Neural cell (in vitro differentiated cells): ENCODE data around the gene ABCA13. TPM values are rescaled to one million over a fixed set of nuclear protein-coding genes. Genes with fewer than 3 reads are reported as not detected.

Experiments
- H2AFZ ChIP-seq: fragments of 200-600, 300-800 bp; sonication (generic), shearing (Covaris generic); 2 replicates; pipeline ENCODE4 v1.6.0; 2014; ENCODE audit warnings: low read depth, mild to moderate bottlenecking, antibody characterized with exemption, low read length, moderate library complexity
- H3F3A ChIP-seq: fragments of 200-600 bp; shearing (Covaris generic); 2 replicates; pipeline ENCODE4 v1.6.1; 2016; ENCODE audit warnings: mild to moderate bottlenecking, moderate library complexity, mixed read lengths, antibody characterized with exemption, low read length; ENCODE audit not compliant: insufficient read depth, poor library complexity, severe bottlenecking
- H3K27ac ChIP-seq: fragments of 200-600, 300-800 bp; sonication (generic), shearing (Covaris generic); 2 replicates; pipeline ENCODE4 v1.5.1; 2014; ENCODE audit warnings: mild to moderate bottlenecking, low read length, moderate library complexity
- H3K27me3 ChIP-seq: fragments of 300-800, 200-600 bp; sonication (generic), shearing (Covaris generic); 2 replicates; pipeline ENCODE4 v1.6.0; 2014; ENCODE audit warnings: mild to moderate bottlenecking, low read depth, low read length, moderate library complexity; ENCODE audit not compliant: insufficient read depth
- H3K36me3 ChIP-seq: fragments of 300-800, 200-600 bp; sonication (generic), shearing (Covaris generic); 2 replicates; pipeline ENCODE4 v1.5.1; 2014; ENCODE audit warnings: mild to moderate bottlenecking, antibody characterized with exemption, low read length, moderate library complexity; ENCODE audit not compliant: insufficient read depth
- H3K4me2 ChIP-seq: fragments of 300-800, 200-600 bp; sonication (generic), shearing (Covaris generic); 2 replicates; pipeline ENCODE4 v1.6.0; 2014; ENCODE audit warnings: mild to moderate bottlenecking, low read length
- H3K4me3 ChIP-seq: fragments of 300-800, 200-600 bp; sonication (generic), shearing (Covaris generic); 2 replicates; pipeline ENCODE4 v1.5.1; 2014; ENCODE audit warnings: mild to moderate bottlenecking, low read length, moderate library complexity
- H3K79me2 ChIP-seq: fragments of 200-600 bp; shearing (Covaris generic); replicated peaks from 2 replicates; pipeline ENCODE4 v1.6.0; 2014; ENCODE audit warnings: mild to moderate bottlenecking, low read length, moderate library complexity; ENCODE audit not compliant: insufficient read depth
- H3K9ac ChIP-seq: fragments of 300-800, 200-600 bp; sonication (generic), shearing (Covaris generic); 2 replicates; pipeline ENCODE4 v1.6.1; 2016; ENCODE audit warnings: mild to moderate bottlenecking, low read length, mixed read lengths
- H3K9me2 ChIP-seq: fragments of 200-600 bp; shearing (Covaris generic); 2 replicates; pipeline ENCODE4 v1.6.1; 2016; ENCODE audit warnings: mild to moderate bottlenecking, low read length, mixed read lengths; ENCODE audit not compliant: insufficient read depth
- H3K9me3 ChIP-seq: fragments of 200-600, 300-800 bp; sonication (generic), shearing (Covaris generic); 2 replicates; pipeline ENCODE4 v1.6.1; 2016; ENCODE audit warnings: mild to moderate bottlenecking, mixed run types, low read length, moderate library complexity, mixed read lengths
- H4K20me1 ChIP-seq: fragments of 200-600 bp; shearing (Covaris generic); 2 replicates; pipeline ENCODE4 v1.6.1; 2016; ENCODE audit warnings: mild to moderate bottlenecking, mixed run types; ENCODE audit not compliant: insufficient read depth
- CTCF ChIP-seq: fragments of 450-650 bp; IDR thresholded peaks from 2 replicates; pipeline ENCODE4 v1.5.1; 2014; ENCODE audit warnings: antibody characterized with exemption, mild to moderate bottlenecking, moderate library complexity; ENCODE audit not compliant: poor library complexity, severe bottlenecking
- EP300 ChIP-seq: fragments of 450-650 bp; conservative IDR thresholded peaks from 2 replicates; pipeline ENCODE4 v1.6.1; 2014; ENCODE audit warnings: antibody characterized with exemption, mild to moderate bottlenecking, moderate library complexity; ENCODE audit not compliant: poor library complexity, severe bottlenecking
- EZH2 ChIP-seq: fragments of 200-600, 300-800 bp; shearing (Covaris generic), sonication (generic); IDR thresholded peaks from 2 replicates; pipeline ENCODE4 v1.6.1; 2014; ENCODE audit warnings: antibody characterized with exemption, low read length, borderline replicate concordance, mild to moderate bottlenecking; ENCODE audit not compliant: insufficient read depth, poor library complexity, severe bottlenecking
- MXI1 ChIP-seq: fragments of 450-650 bp; conservative IDR thresholded peaks from 2 replicates; pipeline ENCODE4 v1.6.1; 2014; ENCODE audit warnings: antibody characterized with exemption, mild to moderate bottlenecking; ENCODE audit not compliant: poor library complexity, severe bottlenecking
- POLR2AphosphoS5 ChIP-seq: IDR thresholded peaks from 2 replicates; pipeline ENCODE4 v1.6.1; 2012
- RAD21 ChIP-seq: fragments of 450-650 bp; conservative IDR thresholded peaks from 2 replicates; pipeline ENCODE4 v1.6.1; 2014; ENCODE audit warnings: antibody characterized with exemption, mild to moderate bottlenecking, moderate library complexity
- REST ChIP-seq: IDR thresholded peaks from 2 replicates; pipeline ENCODE4 v1.6.1; 2012; ENCODE audit warnings: borderline replicate concordance
- SMC3 ChIP-seq: fragments of 450-650 bp; conservative IDR thresholded peaks from 2 replicates; pipeline ENCODE4 v1.6.1; 2014; ENCODE audit warnings: antibody characterized with exemption, mild to moderate bottlenecking, moderate library complexity; ENCODE audit not compliant: poor library complexity
- TAF1 ChIP-seq: IDR thresholded peaks from 2 replicates; pipeline ENCODE4 v1.6.1; 2012; ENCODE audit warnings: low read depth
- polyA plus RNA-seq: library from polyadenylated mRNA; depleted of rRNA; stranded (reverse); fragments of >200 nt; gene quantifications from 2 replicates; pipeline ENCODE4 v1.2.3, GENCODE V29; 2014

ABCA13 gene
- polyA plus RNA-seq, 1 donor from 2014 or later: 0.20 TPM

GRCh38 chr7:48617993-48618392, 446.7 kb downstream of the ABCA13 start:
- Histone ChIP-seq H3K4me3 (no peak overlapping the region), H4K20me1 (no peaks in the 10 kb centered on the region), H3K4me2 (no peak overlapping the region), H3K27me3 (no peaks in the 10 kb centered on the region), H3K9me2 (no peaks in the 10 kb centered on the region), H3K36me3 (no peaks in the 10 kb centered on the region), H2AFZ (no peak overlapping the region), H3K79me2 (no peaks in the 10 kb centered on the region), H3K9me3 (no peaks in the 10 kb centered on the region), H3K27ac (no peak overlapping the region), H3K9ac (no peak overlapping the region), H3F3A (no peaks in the 10 kb centered on the region)
- TF ChIP-seq CTCF: no peak
- TF ChIP-seq RAD21: no peak
- no peak for TF ChIP-seq SMC3

GRCh38 chr7:48621076-48621475, 449.8 kb downstream of the ABCA13 start:
- Histone ChIP-seq H3K27me3 (no peaks in the 10 kb centered on the region), H3K27ac (no peak overlapping the region)
- TF ChIP-seq CTCF (no peak), EP300 (no peak), POLR2AphosphoS5 (no peak), REST (no peak), MXI1 (no peak), RAD21 (no peak), TAF1 (no peak), SMC3 (no peak), EZH2 (no peak)

More at GRCh38 chr7:48621076-48621475, 449.8 kb downstream of the ABCA13 start:
- Histone ChIP-seq H4K20me1 (no peaks in the 10 kb centered on the region), H3F3A (no peaks in the 10 kb centered on the region), H3K4me2 (no peak overlapping the region), H3K79me2 (no peaks in the 10 kb centered on the region), H3K36me3 (no peaks in the 10 kb centered on the region), H2AFZ (no peak overlapping the region), H3K9me2 (no peaks in the 10 kb centered on the region), H3K4me3 (no peak overlapping the region), H3K9ac (no peak overlapping the region), H3K9me3 (no peaks in the 10 kb centered on the region)
